Astrocyte (in vitro differentiated cells and primary cell): ENCODE data around the gene CDS2. TPM values are rescaled to one million over a fixed set of nuclear protein-coding genes. Genes with fewer than 3 reads are reported as not detected.

Source experiments
- DNase-seq: peaks from one replicate; pipeline ENCODE4 v3.0.0-alpha.2; 2010; ENCODE audit warnings: low read depth
- FAIRE-seq: peaks from 2 replicates; lab custom pipeline; 2011; peaks lifted over from hg19 to GRCh38; lab: Jason Lieb, UNC
- H2AFZ ChIP-seq: 2 replicates; pipeline ENCODE4 v1.6.0; 2012; ENCODE audit warnings: low read depth, low read length, inconsistent platforms
- H3K27ac ChIP-seq: 2 replicates; pipeline ENCODE4 v1.5.1; 2011; ENCODE audit warnings: low read depth, low read length, inconsistent platforms
- H3K27me3 ChIP-seq: 2 replicates; pipeline ENCODE4 v1.6.0; 2011; ENCODE audit warnings: low read length, inconsistent platforms; ENCODE audit not compliant: insufficient read depth
- H3K36me3 ChIP-seq: 2 replicates; pipeline ENCODE4 v1.5.1; 2011; ENCODE audit warnings: low read length, inconsistent platforms; ENCODE audit not compliant: insufficient read depth
- H3K4me1 ChIP-seq: 2 replicates; pipeline ENCODE4 v1.5.1; 2011; ENCODE audit warnings: low read length, inconsistent platforms; ENCODE audit not compliant: insufficient read depth
- H3K4me2 ChIP-seq: 2 replicates; pipeline ENCODE4 v1.6.0; 2012; ENCODE audit warnings: low read length, inconsistent platforms
- H3K4me3 ChIP-seq: 2 replicates; pipeline ENCODE4 v1.5.1; 2011; ENCODE audit warnings: low read depth, mild to moderate bottlenecking, low read length, inconsistent platforms; ENCODE audit not compliant: insufficient read depth
- H3K79me2 ChIP-seq: 2 replicates; pipeline ENCODE4 v1.6.0; 2012; ENCODE audit warnings: mild to moderate bottlenecking, low read length, inconsistent platforms; ENCODE audit not compliant: insufficient read depth
- H3K9ac ChIP-seq: 2 replicates; pipeline ENCODE4 v1.6.0; 2012; ENCODE audit warnings: mild to moderate bottlenecking, low read length, inconsistent platforms
- H3K9me3 ChIP-seq: 2 replicates; pipeline ENCODE4 v1.5.1; 2012; ENCODE audit warnings: low read depth, mild to moderate bottlenecking, low read length, inconsistent platforms; ENCODE audit not compliant: insufficient read depth
- H4K20me1 ChIP-seq: 2 replicates; pipeline ENCODE4 v1.6.0; 2012; ENCODE audit warnings: low read length, inconsistent platforms; ENCODE audit not compliant: insufficient read depth
- H3K27ac Mint-ChIP-seq: one replicate; pipeline ENCODE4 v1.8.0; 2021; ENCODE audit warnings: mild to moderate bottlenecking, mixed read lengths; ENCODE audit not compliant: unreplicated experiment
- H3K27me3 Mint-ChIP-seq: one replicate; pipeline ENCODE4 v1.8.0; 2021; ENCODE audit warnings: low read depth, mixed read lengths; ENCODE audit not compliant: unreplicated experiment
- H3K36me3 Mint-ChIP-seq: one replicate; pipeline ENCODE4 v1.8.0; 2021; ENCODE audit warnings: low read depth, mixed read lengths; ENCODE audit not compliant: unreplicated experiment
- H3K4me1 Mint-ChIP-seq: one replicate; pipeline ENCODE4 v1.8.0; 2021; ENCODE audit warnings: low read depth, mixed read lengths; ENCODE audit not compliant: unreplicated experiment
- H3K4me3 Mint-ChIP-seq: one replicate; pipeline ENCODE4 v1.8.0; 2021; ENCODE audit warnings: mild to moderate bottlenecking, moderate library complexity, mixed read lengths; ENCODE audit not compliant: unreplicated experiment
- H3K9me3 Mint-ChIP-seq: one replicate; pipeline ENCODE4 v1.8.0; 2021; ENCODE audit warnings: mild to moderate bottlenecking, mixed read lengths; ENCODE audit not compliant: unreplicated experiment
- CTCF ChIP-seq: IDR thresholded peaks from 2 replicates; pipeline ENCODE4 v1.5.1; 2011; ENCODE audit warnings: low read depth, mild to moderate bottlenecking, inconsistent platforms, low read length, moderate library complexity; ENCODE audit not compliant: insufficient read depth
- EZH2 ChIP-seq: IDR thresholded peaks from 2 replicates; pipeline ENCODE4 v1.6.1; 2012; ENCODE audit warnings: mild to moderate bottlenecking, low read length, inconsistent platforms; ENCODE audit not compliant: insufficient read depth
- total RNA-seq: library from RNA; stranded (reverse); gene quantifications from 2 replicates; pipeline ENCODE4 v1.2.1, GENCODE V29; 2021

The CDS2 gene
- total RNA-seq, 1 donor from 2014 or later: 53.9 TPM

GRCh38 chr20:5118220-5119142, 8.3 kb upstream of the CDS2 start:
- Histone ChIP-seq H3K4me3 (peak overlapping the region; percentile 99), H3K79me2 (peaks cover 41% of the 10 kb centered on the region), H3K4me1 (peaks cover 3% of the 10 kb centered on the region), H3K9me3 (no peaks in the 10 kb centered on the region), H2AFZ (no peak overlapping the region), H3K27me3 (no peaks in the 10 kb centered on the region), H3K27ac (peak overlapping the region; percentile 88), H3K9ac (peak overlapping the region; percentile 93), H4K20me1 (peaks cover 29% of the 10 kb centered on the region), H3K4me2 (peak overlapping the region; percentile 92), H3K36me3 (peaks cover 29% of the 10 kb centered on the region)
- H3K36me3 Mint-ChIP-seq: no peaks in the 10 kb centered on the region
- H3K27me3 Mint-ChIP-seq: no peaks in the 10 kb centered on the region
- TF ChIP-seq CTCF (no peak), EZH2 (no peak)
- H3K4me1 Mint-ChIP-seq: peaks cover 24% of the 10 kb centered on the region
- DNase-seq (no peak), FAIRE-seq (no peak)
- H3K9me3 Mint-ChIP-seq: no peaks in the 10 kb centered on the region
- H3K27ac Mint-ChIP-seq: peak overlapping the region; percentile 79
- H3K4me3 Mint-ChIP-seq: peak overlapping the region; percentile 94

- H3K4me1 ChIP-seq: no peaks in the 10 kb centered on the region
- peak overlapping the region; percentile 99 for H3K4me3 ChIP-seq
- H3K79me2 ChIP-seq: peaks cover 41% of the 10 kb centered on the region
- H3K27ac ChIP-seq: peak overlapping the region; percentile 88
- FAIRE-seq (no peak), DNase-seq (no peak)
- H3K36me3 ChIP-seq: peaks cover 29% of the 10 kb centered on the region
- peak overlapping the region; percentile 92 for H3K4me2 ChIP-seq
- H3K9me3 ChIP-seq: no peaks in the 10 kb centered on the region
- H3K4me1 Mint-ChIP-seq: peaks cover 22% of the 10 kb centered on the region
- no peaks in the 10 kb centered on the region for H3K9me3 Mint-ChIP-seq
- no peaks in the 10 kb centered on the region for H3K27me3 ChIP-seq
- peak overlapping the region; percentile 93 for H3K9ac ChIP-seq
- TF ChIP-seq EZH2 (no peak), CTCF (no peak)
- H3K27me3 Mint-ChIP-seq: no peaks in the 10 kb centered on the region
- peak overlapping the region; percentile 94 for H3K4me3 Mint-ChIP-seq
- H3K27ac Mint-ChIP-seq: peak overlapping the region; percentile 79
- H2AFZ ChIP-seq: no peak overlapping the region
- no peaks in the 10 kb centered on the region for H3K36me3 Mint-ChIP-seq
- H4K20me1 ChIP-seq: peaks cover 29% of the 10 kb centered on the region
Measured at GRCh38 chr20:5119143-5119434, 7.7 kb upstream of the CDS2 start.
